Choroid plexus epithelial cell (primary cell): ENCODE data around the gene SPECC1L.

ENCODE experiments used
- DNase-seq: peaks from one replicate; pipeline ENCODE4 v3.0.0-alpha.2; 2010; ENCODE audit warnings: low read depth
- H3K4me3 ChIP-seq: 2 replicates; pipeline ENCODE4 v1.5.1; 2011; ENCODE audit warnings: low read depth, mild to moderate bottlenecking, control low read depth, low read length, moderate library complexity
- TF ChIP-seq, protein P1 (sequence below): conservative IDR thresholded peaks from 2 replicates; pipeline ENCODE4 v1.5.1; 2011; ENCODE audit warnings: low read depth, mild to moderate bottlenecking, control low read depth, inconsistent platforms, low read length, moderate library complexity

The SPECC1L gene

GRCh38 chr22:24442352-24442744, 171.7 kb downstream of the SPECC1L start:
- H3K4me3 ChIP-seq: no peak overlapping the region
- TF ChIP-seq, protein P1, sequence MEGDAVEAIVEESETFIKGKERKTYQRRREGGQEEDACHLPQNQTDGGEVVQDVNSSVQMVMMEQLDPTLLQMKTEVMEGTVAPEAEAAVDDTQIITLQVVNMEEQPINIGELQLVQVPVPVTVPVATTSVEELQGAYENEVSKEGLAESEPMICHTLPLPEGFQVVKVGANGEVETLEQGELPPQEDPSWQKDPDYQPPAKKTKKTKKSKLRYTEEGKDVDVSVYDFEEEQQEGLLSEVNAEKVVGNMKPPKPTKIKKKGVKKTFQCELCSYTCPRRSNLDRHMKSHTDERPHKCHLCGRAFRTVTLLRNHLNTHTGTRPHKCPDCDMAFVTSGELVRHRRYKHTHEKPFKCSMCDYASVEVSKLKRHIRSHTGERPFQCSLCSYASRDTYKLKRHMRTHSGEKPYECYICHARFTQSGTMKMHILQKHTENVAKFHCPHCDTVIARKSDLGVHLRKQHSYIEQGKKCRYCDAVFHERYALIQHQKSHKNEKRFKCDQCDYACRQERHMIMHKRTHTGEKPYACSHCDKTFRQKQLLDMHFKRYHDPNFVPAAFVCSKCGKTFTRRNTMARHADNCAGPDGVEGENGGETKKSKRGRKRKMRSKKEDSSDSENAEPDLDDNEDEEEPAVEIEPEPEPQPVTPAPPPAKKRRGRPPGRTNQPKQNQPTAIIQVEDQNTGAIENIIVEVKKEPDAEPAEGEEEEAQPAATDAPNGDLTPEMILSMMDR: no peak
- no peak for DNase-seq

- no peak for DNase-seq
- H3K4me3 ChIP-seq: no peak overlapping the region
- TF ChIP-seq, protein P1: no peak
Measured at GRCh38 chr22:24443668-24444067, 173.0 kb downstream of the SPECC1L start.

- TF ChIP-seq, protein P1: no peak
- H3K4me3 ChIP-seq: no peak overlapping the region
- no peak for DNase-seq
Measured at GRCh38 chr22:24444251-24444650, 173.6 kb downstream of the SPECC1L start.

DNA sequence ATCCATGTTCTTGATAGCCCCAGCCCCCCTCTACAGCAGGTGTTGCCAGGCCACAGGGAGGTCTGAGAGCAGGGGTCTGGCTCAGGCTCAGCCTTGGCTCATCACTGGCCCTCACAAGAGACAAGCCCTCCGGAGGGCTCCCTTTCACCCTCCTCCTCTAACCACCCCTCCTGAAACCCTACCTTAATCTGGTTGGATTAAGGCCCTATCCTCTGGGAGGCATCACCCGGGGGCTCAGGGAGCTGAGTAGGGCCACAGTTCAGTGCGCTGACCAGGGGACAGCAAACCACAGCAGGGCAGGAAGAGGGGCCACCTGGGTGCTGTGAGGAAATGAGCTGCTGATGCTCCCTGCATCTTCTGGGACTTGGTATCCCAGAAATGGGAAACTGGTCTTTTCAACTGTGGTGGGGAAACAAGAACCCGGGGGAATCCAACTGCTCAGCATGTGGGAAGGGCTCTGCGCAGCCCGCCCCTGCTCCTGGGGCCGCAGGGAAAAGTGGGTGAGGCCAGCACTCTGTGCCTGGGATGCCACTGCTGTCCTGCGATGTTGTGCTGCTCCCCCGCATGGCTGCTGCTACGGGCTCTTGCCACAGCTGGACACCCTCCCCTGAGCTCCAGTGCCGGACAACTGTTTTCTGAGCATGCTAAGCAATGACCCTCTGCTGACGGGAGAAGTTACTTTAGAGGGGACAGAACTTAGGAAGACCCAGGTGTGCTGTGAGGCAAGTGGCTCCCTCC, 174.3 kb downstream of the SPECC1L start:
- H3K4me3 ChIP-seq: no peak overlapping the region
- no peak for DNase-seq
- TF ChIP-seq, protein P1: no peak

- TF ChIP-seq, protein P1: no peak
- no peak for DNase-seq
- H3K4me3 ChIP-seq: no peak overlapping the region
Measured at GRCh38 chr22:24445481-24446259, 175.0 kb downstream of the SPECC1L start.

DNA sequence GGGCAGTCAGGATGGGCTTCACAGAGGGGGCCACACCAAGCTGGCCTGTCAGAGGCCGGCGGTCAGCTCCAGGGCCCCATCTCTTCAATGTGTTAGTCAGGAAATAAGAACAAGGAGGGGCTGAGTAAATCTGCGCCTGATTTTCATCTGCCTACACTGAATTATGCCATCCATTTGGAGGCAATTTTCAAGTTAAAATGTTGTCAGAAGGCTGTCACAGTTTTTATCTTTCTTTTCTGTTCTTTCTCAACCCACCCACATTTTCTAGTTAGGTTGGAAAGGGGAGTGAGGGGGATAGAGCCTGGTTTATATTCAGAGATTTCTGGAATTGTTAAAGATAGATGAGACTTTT, 175.6 kb downstream of the SPECC1L start:
- no peak for DNase-seq
- no peak overlapping the region for H3K4me3 ChIP-seq

More for the DNA sequence above, 175.6 kb downstream of the SPECC1L start:
- TF ChIP-seq, protein P1: no peak
